ENCODE results near the gene LYPD5.

DNA sequence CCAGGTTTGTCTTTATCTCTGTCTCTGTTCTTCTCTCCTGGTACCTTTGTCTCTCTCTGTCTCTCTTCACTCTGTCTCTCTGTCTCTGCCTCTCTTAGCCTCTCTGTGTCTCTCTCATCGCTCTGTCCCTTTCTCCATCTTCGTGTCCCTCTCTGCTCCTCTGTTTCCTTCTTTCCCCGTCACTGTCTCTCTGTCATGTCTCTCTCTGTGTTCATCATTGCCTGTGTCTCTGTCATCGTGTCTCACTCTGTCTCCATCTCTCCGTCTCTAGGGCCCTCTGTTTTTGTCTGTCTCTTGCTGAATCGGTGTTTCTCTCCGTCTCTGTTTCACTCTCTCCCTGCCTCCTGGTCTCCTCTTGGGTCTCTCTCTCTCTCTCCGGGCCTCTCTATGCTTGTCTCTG lies 18.6 kb downstream of the LYPD5 start:
- TF ChIP-seq CREB1 (CRISPR knock-in tag; IDR thresholded peaks at IDR 0.05) (no peak), ZNF138 (CRISPR knock-in tag; conservative IDR thresholded peaks at IDR 0.05) (no peak), MAX (CRISPR knock-in tag; IDR thresholded peaks at IDR 0.05) (no peak), KAT7 (CRISPR knock-in tag; IDR thresholded peaks at IDR 0.05; ENCODE audit: borderline replicate concordance) (no peak), NFE2L1 (CRISPR knock-in tag; IDR thresholded peaks at IDR 0.05) (no peak), PRDM15 (CRISPR knock-in tag; IDR thresholded peaks at IDR 0.05) (no peak), ZNF121 (CRISPR knock-in tag; IDR thresholded peaks at IDR 0.05) (no peak), ZNF423 (CRISPR knock-in tag; IDR thresholded peaks at IDR 0.05) (no peak), GABPB1 (CRISPR knock-in tag; IDR thresholded peaks at IDR 0.05) (no peak), FOXJ3 (CRISPR knock-in tag; IDR thresholded peaks at IDR 0.05; ENCODE audit: borderline replicate concordance) (no peak), NFATC4 (CRISPR knock-in tag; IDR thresholded peaks at IDR 0.05) (no peak)
- TF ChIP-seq, protein P1, sequence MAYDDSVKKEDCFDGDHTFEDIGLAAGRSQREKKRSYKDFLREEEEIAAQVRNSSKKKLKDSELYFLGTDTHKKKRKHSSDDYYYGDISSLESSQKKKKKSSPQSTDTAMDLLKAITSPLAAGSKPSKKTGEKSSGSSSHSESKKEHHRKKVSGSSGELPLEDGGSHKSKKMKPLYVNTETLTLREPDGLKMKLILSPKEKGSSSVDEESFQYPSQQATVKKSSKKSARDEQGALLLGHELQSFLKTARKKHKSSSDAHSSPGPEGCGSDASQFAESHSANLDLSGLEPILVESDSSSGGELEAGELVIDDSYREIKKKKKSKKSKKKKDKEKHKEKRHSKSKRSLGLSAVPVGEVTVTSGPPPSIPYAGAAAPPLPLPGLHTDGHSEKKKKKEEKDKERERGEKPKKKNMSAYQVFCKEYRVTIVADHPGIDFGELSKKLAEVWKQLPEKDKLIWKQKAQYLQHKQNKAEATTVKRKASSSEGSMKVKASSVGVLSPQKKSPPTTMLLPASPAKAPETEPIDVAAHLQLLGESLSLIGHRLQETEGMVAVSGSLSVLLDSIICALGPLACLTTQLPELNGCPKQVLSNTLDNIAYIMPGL (CRISPR knock-in tag; IDR thresholded peaks at IDR 0.05) = no peak
- TF ChIP-seq, protein P2, sequence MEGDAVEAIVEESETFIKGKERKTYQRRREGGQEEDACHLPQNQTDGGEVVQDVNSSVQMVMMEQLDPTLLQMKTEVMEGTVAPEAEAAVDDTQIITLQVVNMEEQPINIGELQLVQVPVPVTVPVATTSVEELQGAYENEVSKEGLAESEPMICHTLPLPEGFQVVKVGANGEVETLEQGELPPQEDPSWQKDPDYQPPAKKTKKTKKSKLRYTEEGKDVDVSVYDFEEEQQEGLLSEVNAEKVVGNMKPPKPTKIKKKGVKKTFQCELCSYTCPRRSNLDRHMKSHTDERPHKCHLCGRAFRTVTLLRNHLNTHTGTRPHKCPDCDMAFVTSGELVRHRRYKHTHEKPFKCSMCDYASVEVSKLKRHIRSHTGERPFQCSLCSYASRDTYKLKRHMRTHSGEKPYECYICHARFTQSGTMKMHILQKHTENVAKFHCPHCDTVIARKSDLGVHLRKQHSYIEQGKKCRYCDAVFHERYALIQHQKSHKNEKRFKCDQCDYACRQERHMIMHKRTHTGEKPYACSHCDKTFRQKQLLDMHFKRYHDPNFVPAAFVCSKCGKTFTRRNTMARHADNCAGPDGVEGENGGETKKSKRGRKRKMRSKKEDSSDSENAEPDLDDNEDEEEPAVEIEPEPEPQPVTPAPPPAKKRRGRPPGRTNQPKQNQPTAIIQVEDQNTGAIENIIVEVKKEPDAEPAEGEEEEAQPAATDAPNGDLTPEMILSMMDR (IDR thresholded peaks at IDR 0.05) = no peak
- TF ChIP-seq, protein P3, sequence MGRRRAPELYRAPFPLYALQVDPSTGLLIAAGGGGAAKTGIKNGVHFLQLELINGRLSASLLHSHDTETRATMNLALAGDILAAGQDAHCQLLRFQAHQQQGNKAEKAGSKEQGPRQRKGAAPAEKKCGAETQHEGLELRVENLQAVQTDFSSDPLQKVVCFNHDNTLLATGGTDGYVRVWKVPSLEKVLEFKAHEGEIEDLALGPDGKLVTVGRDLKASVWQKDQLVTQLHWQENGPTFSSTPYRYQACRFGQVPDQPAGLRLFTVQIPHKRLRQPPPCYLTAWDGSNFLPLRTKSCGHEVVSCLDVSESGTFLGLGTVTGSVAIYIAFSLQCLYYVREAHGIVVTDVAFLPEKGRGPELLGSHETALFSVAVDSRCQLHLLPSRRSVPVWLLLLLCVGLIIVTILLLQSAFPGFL (CRISPR knock-in tag; IDR thresholded peaks at IDR 0.05; ENCODE audit: borderline replicate concordance) = no peak

All from WTC11 (cell line).